ENCODE measurements around the gene LRRC8D. TPM values are rescaled to one million over a fixed set of nuclear protein-coding genes. Genes with fewer than 3 reads are reported as not detected.

The LRRC8D gene
- total and polyA plus RNA-seq, 2 of the 4 experiments (the other 2 are of a cell fraction), result 34.1 to 35.3 TPM

GRCh38 chr1:89807503-89807902, 13.3 kb upstream of the LRRC8D start:
- Histone ChIP-seq H3K27me3 (ENCODE audit: control insufficient read depth, insufficient read depth, low read length) (no peaks in the 10 kb centered on the region), H2BK20ac (ENCODE audit: low read depth, low read length) (no peak overlapping the region), H4K91ac (ENCODE audit: insufficient read depth, low read depth, low read length) (no peak overlapping the region), H3K4ac (ENCODE audit: low read depth, low read length) (no peak overlapping the region), H2BK5ac (ENCODE audit: low read depth, low read length, poor library complexity, severe bottlenecking) (no peak overlapping the region), H3K9me3 (ENCODE audit: control insufficient read depth, insufficient read depth, low read length) (no peaks in the 10 kb centered on the region), H3K14ac (replicated peaks; ENCODE audit: low read depth, low read length) (no peak overlapping the region), H3K36me3 (ENCODE audit: control insufficient read depth, insufficient read depth, low read length) (no peaks in the 10 kb centered on the region), H2AFZ (replicated peaks; ENCODE audit: low read length, poor library complexity) (no peak overlapping the region), H3K18ac (ENCODE audit: low read depth, low read length) (no peak overlapping the region), H2AK5ac (ENCODE audit: low read depth, low read length) (no peak overlapping the region), H3K56ac (ENCODE audit: extremely low read depth, insufficient read depth, low read length) (no peak overlapping the region), H3K9me1 (ENCODE audit: insufficient read depth, low read length) (peaks cover 8% of the 10 kb centered on the region; the same call in 1 of the 2 replicates), H4K5ac (ENCODE audit: low read depth, low read length) (no peak overlapping the region), H3K4me3 (ENCODE audit: insufficient read depth, low read depth, low read length) (no peak overlapping the region), H3K79me1 (ENCODE audit: low read depth in 1 of 2, low read length in 2 of 2) (no peaks in the 10 kb centered on the region), H4K20me1 (ENCODE audit: insufficient read depth, low read length) (no peaks in the 10 kb centered on the region), H2BK120ac (ENCODE audit: low read depth, low read length) (no peak overlapping the region), H3K4me1 (ENCODE audit: control insufficient read depth, insufficient read depth, low read length) (peaks cover 9% of the 10 kb centered on the region), H2BK15ac (ENCODE audit: low read depth, low read length) (no peak overlapping the region), H3K27ac (ENCODE audit: insufficient read depth, low read length) (no peak overlapping the region), H2AK9ac (replicated peaks; ENCODE audit: low read depth, low read length, poor library complexity) (no peak overlapping the region), H3K23ac (ENCODE audit: low read depth, low read length) (no peak overlapping the region), H3K9ac (ENCODE audit: low read depth, low read length) (no peak overlapping the region), H3K4me2 (ENCODE audit: low read depth, low read length) (no peak overlapping the region), H4K8ac (ENCODE audit: low read depth in 2 of 2, low read length in 2 of 2) (no peak overlapping the region)
- TF ChIP-seq MXI1 (IDR thresholded peaks at IDR 0.05; ENCODE audit: borderline replicate concordance, low read depth, low read length), result no peak
- TF ChIP-seq NFE2L2 (IDR thresholded peaks at IDR 0.05; ENCODE audit: low read depth, low read length), result no peak
- TF ChIP-seq, protein P1, sequence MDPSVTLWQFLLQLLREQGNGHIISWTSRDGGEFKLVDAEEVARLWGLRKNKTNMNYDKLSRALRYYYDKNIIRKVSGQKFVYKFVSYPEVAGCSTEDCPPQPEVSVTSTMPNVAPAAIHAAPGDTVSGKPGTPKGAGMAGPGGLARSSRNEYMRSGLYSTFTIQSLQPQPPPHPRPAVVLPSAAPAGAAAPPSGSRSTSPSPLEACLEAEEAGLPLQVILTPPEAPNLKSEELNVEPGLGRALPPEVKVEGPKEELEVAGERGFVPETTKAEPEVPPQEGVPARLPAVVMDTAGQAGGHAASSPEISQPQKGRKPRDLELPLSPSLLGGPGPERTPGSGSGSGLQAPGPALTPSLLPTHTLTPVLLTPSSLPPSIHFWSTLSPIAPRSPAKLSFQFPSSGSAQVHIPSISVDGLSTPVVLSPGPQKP (IDR thresholded peaks at IDR 0.05; ENCODE audit: borderline replicate concordance, low read depth, low read length), result no peak
- no peak for TF ChIP-seq POLR2A (IDR thresholded peaks at IDR 0.05; ENCODE audit: low read depth, low read length)
- no peak for TF ChIP-seq MAZ (IDR thresholded peaks at IDR 0.05; ENCODE audit: borderline replicate concordance, low read depth, low read length)
- no peak for TF ChIP-seq MAFK (IDR thresholded peaks at IDR 0.05; ENCODE audit: low read depth, low read length)
- no peak for TF ChIP-seq RAD21 (IDR thresholded peaks at IDR 0.05; ENCODE audit: low read length)
- dilution Hi-C loops (cut with HindIII; ENCODE audit: low sequenced_read_pairs, unreplicated experiment), result no loop called here
- BruUV-seq (replicated peaks), result no TSS peak
- intact Hi-C loops (cut with micrococcal nuclease), result no loop called here
- WGBS, 2 experiments (ENCODE audit: extremely low coverage in 2 of 2, insufficient read length in 1 of 2), result no CpG with 5 or more reads among the region's 2 CpGs
- in situ Hi-C loops (cut with MboI; ENCODE audit: low sequenced_read_pairs), result no loop called here
- no peak for ATAC-seq (ENCODE audit: low read depth)
- DNase-seq, result no peak
- POLR2A ChIA-PET (ENCODE audit: unreplicated experiment), result no interaction called here
- CTCF ChIA-PET, result interaction anchor here (1.0 kb wide), 1 partner anchor 45 kb away, joined by 3 read pairs; no protein-coding TSS in a partner anchor
